NCI-H446 treated with DMSO at 0.1 percent for 48 hours (cell line): ENCODE data around the gene UNC93B1.

Experiments used
- DNase-seq: peaks from one replicate; lab custom pipeline; 2025; lab: John Stamatoyannopoulos, UW

UNC93B1 gene

GRCh38 chr11:68040101-68040956, 36.4 kb upstream of the UNC93B1 start:
- DNase-seq, result no peak

GRCh38 chr11:68039526-68040086, 35.7 kb upstream of the UNC93B1 start:
- no peak for DNase-seq

DNA sequence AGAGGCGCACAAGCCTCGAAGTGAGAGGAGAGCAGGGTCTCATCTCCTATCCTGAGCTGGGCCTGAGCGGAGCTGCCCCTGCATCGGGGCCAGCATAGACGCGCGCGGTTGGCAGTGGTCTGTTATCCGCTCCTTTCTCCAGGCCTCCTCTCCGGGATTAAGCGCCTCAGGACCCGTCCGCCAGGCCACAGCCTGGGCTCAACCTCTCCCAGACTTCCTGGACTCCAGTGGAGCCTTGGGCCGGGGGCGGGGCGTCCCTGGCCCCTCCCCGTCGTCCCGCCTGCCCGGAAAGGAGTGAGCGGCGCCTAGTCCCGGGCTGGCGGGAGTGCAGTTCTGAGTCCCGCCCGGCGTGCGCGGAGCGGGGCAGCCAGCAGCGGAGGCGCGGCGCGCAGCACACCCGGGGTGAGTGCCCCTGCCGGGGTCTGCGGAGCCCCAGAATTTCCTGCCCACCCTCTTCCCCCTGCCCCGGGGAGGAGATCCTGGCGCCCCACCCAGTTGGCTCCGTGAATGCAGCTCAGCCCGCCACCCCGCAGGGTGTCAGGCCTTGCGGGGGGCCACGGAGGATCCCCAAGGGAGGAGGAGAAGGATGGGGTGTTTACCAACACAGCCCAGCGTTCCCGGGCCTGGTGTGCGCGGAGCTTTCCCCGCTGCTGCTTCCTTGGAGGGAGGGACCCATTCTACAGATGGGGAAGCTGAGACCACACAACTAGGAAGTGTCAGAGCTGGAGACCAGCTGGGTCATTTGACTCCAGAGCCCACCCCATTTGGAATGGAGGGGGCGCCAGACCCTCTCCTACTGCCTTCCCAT, 35.0 kb upstream of the UNC93B1 start, which contains the start of gene TCIRG1:
TCIRG1 (plus strand) TSS at position 308 of the 808 bp plus-strand sequence. CDS start 2,247 bp downstream, outside the sequence.
- no peak for DNase-seq

DNA sequence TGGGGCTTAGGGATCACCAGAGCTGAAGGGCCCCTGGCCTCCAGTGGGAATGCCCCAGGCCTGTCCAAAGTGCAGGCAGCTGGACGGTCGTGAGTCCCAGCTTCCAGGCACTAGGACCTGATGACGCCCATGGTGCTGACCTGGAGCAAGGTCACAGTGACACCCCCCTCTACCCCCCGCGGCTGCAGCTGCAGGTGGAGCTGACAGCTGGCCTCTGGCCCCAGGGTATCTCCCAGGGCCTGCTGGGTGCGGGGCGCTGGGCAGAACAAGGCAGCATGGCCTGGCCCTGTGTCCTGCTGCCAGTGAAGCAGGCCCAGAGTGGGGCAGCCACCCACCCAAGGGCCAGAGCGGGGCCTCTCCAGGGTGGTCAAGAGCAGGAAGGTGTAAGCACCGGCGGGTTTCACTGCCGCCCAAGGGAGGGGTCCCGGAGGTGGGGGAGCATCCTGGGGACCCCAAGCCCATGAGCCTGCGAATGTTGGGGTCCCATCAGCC, 34.4 kb upstream of the UNC93B1 start:
- no peak for DNase-seq

DNA sequence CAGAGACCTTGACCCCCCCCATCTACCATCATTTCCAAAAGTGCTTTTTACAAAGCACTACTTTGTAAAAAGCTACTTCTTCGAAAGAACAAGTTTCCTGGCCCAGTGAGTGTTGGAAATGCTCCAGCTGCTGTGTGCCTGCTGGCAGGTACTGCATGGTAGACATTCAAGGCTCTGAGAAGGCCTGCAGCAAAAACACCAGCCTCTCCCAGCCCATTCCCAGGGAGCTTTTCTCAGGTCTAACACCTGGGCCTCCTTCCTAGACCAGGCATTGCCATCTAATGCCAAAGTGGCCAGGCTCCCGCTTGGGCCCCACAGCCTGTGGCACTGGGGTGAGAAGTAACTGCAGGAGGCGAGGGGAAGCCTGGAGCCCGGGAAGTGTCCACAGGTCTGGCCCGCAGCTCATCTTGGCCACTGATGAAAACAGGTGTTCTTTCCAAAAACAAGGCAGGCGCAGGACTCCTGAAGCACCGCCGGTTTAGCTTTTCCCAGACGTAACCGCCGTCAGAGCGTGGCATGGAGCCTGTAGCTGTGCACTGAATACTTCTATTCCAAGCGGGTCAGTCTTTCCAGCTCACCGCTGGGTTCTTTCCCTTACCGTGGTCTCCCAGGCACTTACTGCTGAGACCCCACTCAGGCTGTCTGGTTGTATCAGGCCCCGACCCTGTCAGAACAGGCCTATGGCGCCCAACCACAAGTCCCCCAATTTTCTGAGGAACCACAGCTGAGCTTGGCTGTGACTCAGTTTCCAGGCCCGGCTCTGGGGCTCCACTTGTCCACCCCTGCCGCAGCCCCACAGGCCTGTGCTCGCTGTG, 33.7 kb upstream of the UNC93B1 start:
- no peak for DNase-seq

GRCh38 chr11:68036717-68037239, 32.9 kb upstream of the UNC93B1 start:
- no peak for DNase-seq

DNA sequence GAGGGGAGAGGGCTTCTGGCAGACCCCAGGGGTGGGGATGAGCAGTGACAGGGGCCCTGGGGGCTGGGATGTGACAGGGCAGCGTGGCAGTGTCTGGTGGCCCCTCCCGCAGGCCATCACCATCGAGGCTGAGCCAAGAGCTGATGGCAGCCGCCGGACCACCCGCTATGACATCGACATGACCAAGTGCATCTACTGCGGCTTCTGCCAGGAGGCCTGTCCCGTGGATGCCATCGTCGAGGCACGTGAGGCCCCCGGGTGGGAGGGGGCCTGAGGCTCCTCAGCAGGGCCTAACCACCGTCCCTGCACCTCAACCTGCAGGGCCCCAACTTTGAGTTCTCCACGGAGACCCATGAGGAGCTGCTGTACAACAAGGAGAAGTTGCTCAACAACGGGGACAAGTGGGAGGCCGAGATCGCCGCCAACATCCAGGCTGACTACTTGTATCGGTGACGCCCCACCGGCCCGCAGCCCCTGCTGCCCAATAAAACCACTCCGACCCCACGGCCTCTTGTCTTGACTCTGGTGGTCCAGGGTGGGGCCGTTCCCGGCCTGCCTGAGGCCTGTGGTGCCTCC, 32.3 kb upstream of the UNC93B1 start:
- no peak for DNase-seq

DNA sequence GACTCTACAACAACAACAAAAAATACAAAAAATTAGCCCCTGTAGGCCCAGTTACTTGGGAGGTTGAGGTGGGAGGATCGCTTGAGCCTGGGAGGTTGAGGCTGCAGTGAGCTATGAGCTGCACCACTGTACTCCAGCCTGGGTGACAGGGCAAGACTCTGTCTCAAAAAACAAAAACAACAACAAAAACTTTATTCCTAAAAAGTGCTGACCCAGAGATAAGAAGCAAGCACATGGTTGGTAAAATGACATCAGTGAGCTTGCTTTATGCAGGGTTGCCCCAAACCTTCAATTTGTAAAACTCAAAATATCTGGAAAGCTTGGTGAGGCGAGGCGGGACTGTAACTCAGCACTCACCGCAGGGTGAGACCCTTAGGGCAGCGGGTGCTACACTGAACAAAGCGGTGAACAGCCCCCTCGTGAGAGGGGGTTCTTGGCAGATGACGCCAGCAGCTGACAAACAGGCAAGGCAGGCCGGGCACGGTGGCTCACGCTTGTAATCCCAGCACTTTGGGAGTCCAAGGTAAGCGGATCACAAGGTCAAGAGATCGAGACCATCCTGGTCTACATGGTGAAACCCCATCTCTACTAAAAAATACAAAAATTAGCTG, 31.5 kb upstream of the UNC93B1 start:
- no peak for DNase-seq

- no peak for DNase-seq
Observed at GRCh38 chr11:68033708-68034045, 29.8 kb upstream of the UNC93B1 start.

DNA sequence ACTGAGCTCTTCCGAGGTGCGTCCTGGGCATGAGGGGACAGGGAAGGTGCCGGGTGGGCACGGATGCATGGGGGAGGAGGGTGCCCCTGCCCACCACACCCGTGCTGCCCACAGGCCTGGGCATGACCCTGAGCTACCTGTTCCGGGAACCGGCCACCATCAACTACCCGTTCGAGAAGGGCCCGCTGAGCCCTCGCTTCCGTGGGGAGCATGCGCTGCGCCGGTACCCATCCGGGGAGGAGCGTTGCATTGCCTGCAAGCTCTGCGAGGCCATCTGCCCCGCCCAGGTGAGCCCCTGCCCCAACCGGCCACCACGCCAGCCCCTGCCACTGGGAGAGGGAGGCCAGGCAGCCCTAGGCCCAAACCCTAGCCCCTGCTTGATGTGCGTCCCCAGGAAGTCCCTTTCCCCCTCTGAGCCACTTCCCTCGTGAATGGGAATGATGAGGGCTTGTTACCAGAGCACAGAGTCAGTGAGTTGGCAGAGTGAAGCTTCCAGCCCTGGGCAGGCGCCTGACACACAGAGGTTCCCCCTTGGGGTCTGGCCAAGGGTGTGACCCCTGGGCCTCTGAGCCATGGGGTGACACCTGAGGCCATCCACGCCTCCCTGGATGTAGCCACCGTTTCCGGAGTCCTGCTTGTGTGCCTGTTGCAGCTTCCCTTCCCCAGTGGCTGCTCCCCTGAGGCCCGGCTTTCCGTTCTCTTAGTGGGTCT, 29.3 kb upstream of the UNC93B1 start:
- DNase-seq, result no peak

DNA sequence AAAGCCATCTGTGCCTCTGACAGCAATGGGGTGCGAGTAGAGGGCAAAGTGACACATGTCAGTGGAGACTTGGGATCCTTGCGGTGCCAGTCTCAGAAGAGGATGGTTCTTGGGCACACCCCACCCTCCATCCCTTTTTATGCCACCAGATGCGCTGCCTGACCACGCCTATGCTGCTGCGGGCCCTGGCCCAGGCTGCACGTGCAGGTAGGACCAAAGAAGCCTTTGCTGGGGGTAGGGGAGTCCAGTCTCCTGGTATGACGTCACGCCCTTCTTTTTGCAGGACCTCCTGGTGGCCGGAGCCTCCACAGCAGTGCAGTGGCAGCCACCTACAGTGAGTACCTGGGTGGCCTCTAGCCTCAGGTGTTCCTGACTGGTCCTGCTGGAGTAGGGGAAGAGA, 28.1 kb upstream of the UNC93B1 start:
- no peak for DNase-seq

DNA sequence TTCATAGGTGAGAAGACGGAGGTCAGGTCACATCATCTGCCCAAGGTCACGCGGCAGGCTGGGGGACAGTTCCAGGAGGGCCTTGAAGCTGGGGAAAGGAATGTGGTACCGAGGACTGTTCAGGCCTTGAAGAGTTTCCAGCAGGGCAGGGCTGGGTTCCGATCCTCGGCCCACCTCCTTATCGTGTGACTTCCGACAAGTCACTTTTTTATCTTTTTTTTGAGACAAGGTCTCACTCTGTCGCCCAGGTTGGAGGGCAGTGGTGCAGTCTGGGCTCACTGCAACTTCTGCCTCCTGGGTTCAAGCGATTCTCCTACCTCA, 27.2 kb upstream of the UNC93B1 start:
- DNase-seq, result no peak

DNA sequence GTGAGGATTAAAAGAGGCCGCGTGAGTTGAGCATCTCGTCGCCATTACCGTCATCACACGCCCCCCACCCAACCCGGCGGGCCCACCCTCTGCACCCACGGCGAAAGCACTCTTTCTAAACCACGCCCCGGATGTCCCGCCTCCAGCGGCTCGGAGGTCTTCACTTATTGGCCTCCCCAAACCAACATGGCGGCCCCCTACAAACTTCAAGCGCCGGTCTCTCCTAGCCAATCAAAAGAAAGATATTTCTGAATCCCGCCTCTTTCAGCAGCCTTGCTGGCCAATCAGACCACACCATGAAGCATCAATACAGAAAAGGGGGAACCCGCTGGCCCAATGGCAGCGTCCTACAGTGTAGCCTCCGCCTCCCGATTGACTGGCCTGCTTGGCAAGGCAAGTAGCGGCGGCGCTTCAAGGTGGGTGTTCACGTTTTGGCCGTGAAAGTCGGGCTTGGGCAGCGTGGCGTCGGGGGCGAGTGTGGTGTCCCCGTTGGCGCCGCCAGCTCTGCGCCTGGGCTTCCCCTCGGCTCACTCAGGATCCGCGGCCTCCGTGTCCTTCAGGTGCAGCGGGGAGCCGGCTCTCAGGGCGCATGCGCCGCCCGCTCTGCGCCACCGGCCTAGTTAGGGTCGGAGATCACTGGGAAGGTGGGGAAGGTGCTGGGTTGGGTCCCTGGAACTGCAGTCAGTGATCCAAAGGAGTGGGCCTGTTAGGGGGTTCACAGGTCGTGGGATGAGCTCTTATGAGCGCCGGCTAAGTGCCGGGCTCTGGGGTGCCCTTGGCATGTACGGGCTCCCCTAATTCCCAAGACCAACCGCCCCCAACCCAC, 26.6 kb upstream of the UNC93B1 start, which contains the start of gene NDUFS8:
NDUFS8 (plus strand) TSS at position 364 of the 826 bp plus-strand sequence. CDS start 1,471 bp downstream, outside the sequence.
- peak; percentile 99 for DNase-seq

DNA sequence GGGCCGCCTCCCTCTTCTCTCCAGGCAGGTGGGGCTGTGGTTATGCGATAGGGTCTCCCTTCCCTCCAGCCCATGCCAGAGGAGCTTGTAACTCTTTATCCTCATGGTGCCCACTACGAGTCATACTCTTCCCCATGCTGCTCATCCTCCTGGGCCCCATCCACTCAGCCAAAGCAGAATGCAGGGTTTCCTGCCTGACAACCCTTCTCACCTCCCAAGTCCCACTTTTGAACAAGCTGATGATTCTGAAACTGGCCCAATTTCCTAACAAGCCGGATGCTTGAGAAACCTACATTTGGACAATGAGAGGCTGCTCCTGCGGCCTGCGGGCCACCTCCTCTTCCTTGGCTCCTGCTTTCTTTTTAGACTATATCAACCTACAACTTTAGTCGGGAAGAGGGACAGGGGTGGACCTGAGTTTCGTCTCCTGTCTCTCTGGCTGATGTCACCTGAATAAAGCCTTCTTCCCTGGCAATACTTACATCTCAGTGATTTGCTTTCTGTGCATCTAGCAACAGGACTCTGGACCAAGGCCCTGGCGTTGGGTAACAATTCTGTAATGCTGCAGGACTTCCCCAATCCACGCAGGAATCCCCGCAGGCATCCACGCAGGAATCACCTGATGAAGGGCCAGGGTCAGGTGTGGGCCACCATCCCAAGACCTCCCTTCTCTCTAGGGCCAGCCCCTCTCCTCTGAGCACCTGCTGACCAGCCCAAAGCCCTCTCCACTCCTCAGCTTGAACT, 25.1 kb upstream of the UNC93B1 start:
- no peak for DNase-seq

GRCh38 chr11:68027667-68028066, 23.8 kb upstream of the UNC93B1 start:
- no peak for DNase-seq

- no peak for DNase-seq
Observed at GRCh38 chr11:68026391-68027105, 22.7 kb upstream of the UNC93B1 start.

DNA sequence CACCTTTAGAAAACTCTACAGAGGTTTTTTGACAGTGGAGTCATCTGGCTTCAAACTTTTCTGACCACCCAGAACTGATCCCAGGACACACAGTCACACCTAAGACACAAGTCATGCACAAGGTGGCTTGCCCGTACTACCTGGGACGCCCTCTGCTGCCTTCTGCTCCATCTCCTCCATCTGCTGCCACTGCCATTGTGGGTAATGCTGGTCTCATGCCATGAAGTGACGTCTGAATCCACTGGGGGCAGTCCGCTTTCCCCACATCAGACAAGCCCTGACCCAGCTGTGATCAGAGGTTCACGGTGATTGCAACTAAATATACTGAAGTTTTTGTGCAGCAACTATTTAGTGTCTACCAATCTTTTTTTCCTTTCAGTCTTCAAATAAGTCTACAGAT, 21.1 kb upstream of the UNC93B1 start:
- no peak for DNase-seq

DNA sequence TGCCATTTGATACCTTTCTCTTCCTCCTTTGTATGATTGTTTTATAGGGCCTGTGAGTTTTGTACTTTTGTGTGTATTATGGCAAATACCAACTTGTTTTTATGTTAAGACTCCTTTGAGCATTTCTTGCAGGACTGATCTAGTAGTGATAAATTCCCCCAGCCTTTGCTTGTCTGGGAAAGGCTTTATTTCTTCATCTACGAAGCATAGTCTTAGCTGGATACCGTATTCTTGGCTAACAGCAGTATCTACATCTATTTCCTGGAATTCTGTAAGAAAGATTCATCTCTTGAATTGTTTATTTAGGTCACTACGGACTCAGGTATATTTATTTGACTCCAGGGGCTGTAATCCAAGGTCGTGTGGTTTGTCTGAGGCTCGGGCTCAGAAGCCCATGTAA, 20.6 kb upstream of the UNC93B1 start:
- DNase-seq, result no peak
